Endothelial cell of umbilical vein (primary cell): ENCODE measurements around the gene AFG3L2. TPM values are rescaled to one million over a fixed set of nuclear protein-coding genes. Genes with fewer than 3 reads are reported as not detected.

ENCODE experiments used
- BruUV-seq: library from RNA; stranded (reverse); fragments of 400-500 nt; replicated peaks from 2 replicates; lab custom pipeline; 2021; lab: Mats Ljungman, UMichigan
- CTCF ChIA-PET: fragments of 300-600, 350-600 bp; sonication (Branson Sonifier 250); formaldehyde crosslinking; loops from one replicate; lab custom pipeline; 2021; ENCODE audit warnings: antibody characterized with exemption, inconsistent platforms; lab: Charles Lee
- POLR2A ChIA-PET: fragments of 300-600, 350-600 bp; sonication (Branson Sonifier 250); formaldehyde crosslinking; loops from one replicate; lab custom pipeline; 2021; ENCODE audit warnings: antibody characterized with exemption, inconsistent platforms; lab: Charles Lee
- DNase-seq: peaks from one replicate; pipeline ENCODE4 v3.0.0-alpha.2; 2011; ENCODE audit warnings: low read depth, low spot score
- FAIRE-seq: peaks from 2 replicates; lab custom pipeline; 2011; peaks lifted over from hg19 to GRCh38; lab: Jason Lieb, UNC
- H2AFZ ChIP-seq: 2 replicates; pipeline ENCODE4 v1.6.0; 2012; ENCODE audit warnings: low read depth, low read length, control low read depth, inconsistent platforms
- H3K27ac ChIP-seq: 2 replicates; pipeline ENCODE4 v1.5.1; 2011; ENCODE audit warnings: low read depth, mild to moderate bottlenecking, control low read depth, low read length, moderate library complexity; ENCODE audit not compliant: insufficient read depth
- H3K27me3 ChIP-seq, 2 experiments: 2 replicates each; pipeline versions ENCODE4 v1.6.0 to v1.6.1; 2011; ENCODE audit warnings: low read length in 2 of 2, mixed read lengths in 1 of 2; ENCODE audit not compliant: control insufficient read depth in 2 of 2, insufficient read depth in 2 of 2
- H3K36me3 ChIP-seq, 2 experiments: 2 replicates in 1 of 2; 3 replicates in 1 of 2; pipeline ENCODE4 v1.5.1; 2011; ENCODE audit warnings: low read length in 2 of 2, mild to moderate bottlenecking in 1 of 2, moderate library complexity in 1 of 2; ENCODE audit not compliant: control insufficient read depth in 2 of 2, insufficient read depth in 2 of 2; ENCODE audit errors: extremely low read depth in 1 of 2
- H3K4me1 ChIP-seq: 3 replicates; pipeline ENCODE4 v1.5.1; 2011; ENCODE audit warnings: mild to moderate bottlenecking, low read length; ENCODE audit not compliant: control insufficient read depth, insufficient read depth; ENCODE audit errors: extremely low read depth
- H3K4me2 ChIP-seq: 2 replicates; pipeline ENCODE4 v1.6.1; 2011; ENCODE audit warnings: low read length, control low read depth, mixed read lengths; ENCODE audit not compliant: insufficient read depth
- H3K4me3 ChIP-seq, 3 experiments: fragments of 200-600 bp in 1 of 3; sonication (generic), shearing (Covaris generic) in 1 of 3; replicated peaks in 1 of 3; 2 replicates each; pipeline ENCODE4 v1.5.1; 2011 to 2016; ENCODE audit warnings: control low read depth in 3 of 3, low read length in 3 of 3, mild to moderate bottlenecking in 2 of 3, inconsistent platforms in 1 of 3, low read depth in 1 of 3, moderate library complexity in 1 of 3; ENCODE audit not compliant: insufficient read depth in 1 of 3
- H3K79me2 ChIP-seq: 2 replicates; pipeline ENCODE4 v1.6.0; 2012; ENCODE audit warnings: low read length, inconsistent platforms; ENCODE audit not compliant: control insufficient read depth, insufficient read depth
- H3K9ac ChIP-seq: replicated peaks from 2 replicates; pipeline ENCODE3; 2011; ENCODE audit warnings: low read length, control low read depth; ENCODE audit not compliant: insufficient read depth; ENCODE audit errors: extremely low read depth
- H3K9me1 ChIP-seq: replicated peaks from 3 replicates; pipeline ENCODE4 v1.6.0; 2011; ENCODE audit warnings: mild to moderate bottlenecking, low read length; ENCODE audit not compliant: control insufficient read depth, insufficient read depth; ENCODE audit errors: extremely low read depth
- H3K9me3 ChIP-seq: replicated peaks from 2 replicates; pipeline ENCODE4 v1.5.1; 2012; ENCODE audit warnings: low read length, inconsistent platforms; ENCODE audit not compliant: control insufficient read depth, insufficient read depth
- H4K20me1 ChIP-seq: replicated peaks from 2 replicates; pipeline ENCODE3; 2011; ENCODE audit warnings: mild to moderate bottlenecking, low read length; ENCODE audit not compliant: control insufficient read depth, insufficient read depth; ENCODE audit errors: extremely low read depth
- CTCF ChIP-seq, 2 donors: IDR thresholded peaks; 1 replicate in 1 of 2; 2 replicates in 1 of 2; pipeline ENCODE4 v1.5.1; 2011; ENCODE audit warnings: low read length in 2 of 2, mild to moderate bottlenecking in 2 of 2, moderate library complexity in 2 of 2, control low read depth in 1 of 2, inconsistent platforms in 1 of 2, low read depth in 1 of 2; ENCODE audit not compliant: insufficient read depth in 1 of 2; ENCODE audit errors: extremely low read depth in 1 of 2
- EZH2 ChIP-seq: IDR thresholded peaks from 2 replicates; pipeline ENCODE4 v1.6.1; 2012; ENCODE audit warnings: borderline replicate concordance, low read depth, mild to moderate bottlenecking, moderate library complexity, low read length, inconsistent platforms; ENCODE audit not compliant: severe bottlenecking
- GATA2 ChIP-seq: IDR thresholded peaks from 2 replicates; pipeline ENCODE4 v1.7.0; 2011; ENCODE audit warnings: low read depth, mild to moderate bottlenecking, moderate library complexity, mixed read lengths, low read length; ENCODE audit not compliant: insufficient read length, insufficient read depth
- POLR2AphosphoS5 ChIP-seq: IDR thresholded peaks from 2 replicates; pipeline ENCODE4 v1.6.1; 2012; ENCODE audit warnings: low read depth, mild to moderate bottlenecking, control low read depth, low read length, moderate library complexity; ENCODE audit not compliant: insufficient read depth
- dilution Hi-C: fragments of 300-500 bp; cut with MboI; formaldehyde crosslinking; loops from one replicate; pipeline ENCODE4 v1.15.0; 2019; ENCODE audit warnings: low sequenced_read_pairs; ENCODE audit not compliant: extremely low pct_ligation_motif_present
- intact Hi-C: fragments of 100-400 bp; cut with micrococcal nuclease; formaldehyde crosslinking; loops from one replicate; pipeline ENCODE4 v1.10.0; 2022
- polyA plus RNA-seq, 4 experiments: library from polyadenylated mRNA; depleted of rRNA in 3 of 4; stranded (reverse) in 3 of 4; unstranded in 1 of 4; fragments of >200 nt; gene quantifications; 2 replicates each; pipeline versions ENCODE4 v1.2.1 to v1.2.3, GENCODE V29; 2011 to 2012; ENCODE audit warnings: missing spikeins in 1 of 4
- total RNA-seq: library from RNA; stranded (reverse); gene quantifications from 2 replicates; pipeline ENCODE4 v1.2.3, GENCODE V29; 2021

AFG3L2 gene
- total and polyA plus RNA-seq, 2 donors (not counting 3 experiments of a cell fraction or from before 2014, with no cell fraction given): 19.3 to 42.4 TPM

GRCh38 chr18:12340945-12341660 lies 35.9 kb downstream of the AFG3L2 start:
- no peaks in the 10 kb centered on the region for H3K9me3 ChIP-seq
- no peak for TF ChIP-seq EZH2
- no peak for TF ChIP-seq POLR2AphosphoS5
- no peak for TF ChIP-seq CTCF (IDR thresholded peaks at IDR 0.05; ENCODE audit: extremely low read depth in 1 of 2, insufficient read depth in 1 of 2, low read depth in 1 of 2, low read length in 2 of 2)
- no peak for TF ChIP-seq GATA2
- ChIA-PET CTCF (interaction anchor here (4.9 kb wide), 1 partner anchor 13 kb away, joined by 27 read pairs; no protein-coding TSS in a partner anchor), POLR2A (no interaction called here)
- BruUV-seq: no TSS peak
- no peak overlapping the region for H3K4me2 ChIP-seq
- intact Hi-C loops (no loop called here), dilution Hi-C loops (no loop called here)
- peaks cover 6% of the 10 kb centered on the region for H3K4me1 ChIP-seq
- peaks cover 4 to 15% of the 10 kb centered on the region in 2 experiments for H3K36me3 ChIP-seq
- DNase-seq: no peak
- FAIRE-seq: no peak
- no peak overlapping the region for H3K9ac ChIP-seq
- H3K4me3 ChIP-seq: no peak overlapping the region
- no peak overlapping the region for H3K27ac ChIP-seq
- H3K79me2 ChIP-seq: no peaks in the 10 kb centered on the region
- H4K20me1 ChIP-seq: no peaks in the 10 kb centered on the region
- no peaks in the 10 kb centered on the region for H3K9me1 ChIP-seq
- no peak overlapping the region for H2AFZ ChIP-seq
- H3K27me3 ChIP-seq: no peaks in the 10 kb centered on the region
